CD4-positive, alpha-beta T cell treated with Interleukin-4 for 1 hour (primary cell): Measurements from ENCODE around the gene PSMD5.

Source experiments
- DNase-seq, 2 donors: peaks; one replicate each; pipeline ENCODE4 v3.0.0-alpha.2; 2020 to 2022

PSMD5 gene

GRCh38 chr9:120842685-120843485 is at the start of gene PSMD5:
PSMD5 (minus strand) TSS chr9:120842922; CDS start chr9:120842909, 13 bp downstream.
- peak; percentile 98 for DNase-seq

- peak in 1 of 2 donors; percentile 34 for DNase-seq
These were observed 49.4 kb upstream of the PSMD5 start for GRCh38 chr9:120891884-120892747.

- peak; percentile 57 to 65 for DNase-seq
These were observed 48.6 kb upstream of the PSMD5 start for GRCh38 chr9:120891245-120891883.

DNA sequence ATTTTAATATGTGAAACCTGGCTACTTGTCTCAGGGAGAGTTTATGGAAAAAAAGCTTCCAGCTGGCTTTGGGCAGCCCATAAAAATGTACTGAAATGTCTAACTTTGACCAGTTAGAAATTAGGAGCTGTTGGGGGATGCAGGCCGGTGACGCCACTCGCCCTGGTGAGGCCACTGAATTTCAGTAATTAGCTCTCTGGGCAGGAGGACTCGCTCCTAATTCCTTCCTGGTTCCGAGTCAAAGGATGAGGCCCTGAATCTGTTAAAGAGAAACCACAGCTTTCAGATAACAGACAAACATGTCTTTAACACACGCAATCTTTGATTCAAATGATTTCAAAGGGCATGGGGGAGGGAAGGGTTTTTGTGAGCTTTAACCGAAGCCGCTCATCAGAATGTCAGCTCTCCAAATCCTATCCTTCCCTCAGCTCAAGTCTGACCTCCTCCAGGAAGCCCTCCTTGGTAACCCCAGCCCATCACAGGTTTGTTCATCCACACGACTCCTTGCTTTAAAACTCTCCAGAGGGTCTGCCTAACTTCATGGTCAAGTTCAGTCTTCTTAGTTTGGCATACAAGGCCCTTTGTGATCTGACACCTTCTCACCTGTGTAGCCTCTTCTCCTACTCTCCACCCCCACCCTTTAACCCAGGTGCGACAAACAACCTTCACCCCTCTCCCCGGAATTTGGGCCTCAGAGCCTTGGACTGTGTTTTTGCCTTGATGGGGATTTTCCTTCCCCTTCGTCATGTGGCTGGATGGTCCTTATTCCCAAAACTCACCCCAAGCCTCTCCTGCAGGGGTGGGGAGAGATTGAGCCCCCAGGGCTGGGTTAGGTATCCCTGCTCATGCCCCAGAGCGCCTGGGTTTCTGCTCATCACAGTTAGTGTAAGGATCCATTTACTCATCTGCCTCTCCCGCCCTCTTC is 47.9 kb upstream of the PSMD5 start:
- DNase-seq, result peak; percentile 47 to 73

DNA sequence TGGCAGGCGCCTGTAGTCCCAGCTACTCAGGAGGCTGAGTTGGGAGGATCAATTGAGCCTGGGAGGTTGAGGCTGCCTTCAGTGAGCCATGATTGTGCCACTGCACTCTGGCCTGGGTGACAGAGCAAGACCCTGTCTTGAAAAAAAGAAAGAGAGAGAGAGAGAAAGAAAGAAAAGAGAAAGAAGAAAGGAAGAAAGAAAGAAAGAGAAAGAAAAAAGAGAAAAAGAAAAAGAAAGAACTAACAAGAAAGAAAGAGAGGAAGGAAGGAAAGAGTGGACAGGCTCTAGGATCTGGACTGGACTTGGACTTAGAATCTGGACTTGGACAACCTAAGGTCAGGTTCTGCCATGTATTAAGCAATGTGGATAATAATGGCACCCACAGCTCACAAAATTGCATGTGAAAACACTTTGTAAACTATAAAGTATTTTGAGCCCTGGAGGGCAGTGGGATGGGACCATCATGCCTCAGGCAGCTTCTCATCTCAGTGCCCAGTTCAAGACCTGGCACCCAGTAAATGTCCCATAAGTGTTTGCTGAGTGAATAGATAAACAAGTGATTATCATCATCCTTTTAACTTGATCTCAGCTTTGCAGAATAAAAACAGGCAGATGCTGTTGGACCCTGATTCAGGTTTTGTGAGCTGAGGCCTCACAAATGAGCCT is 47.0 kb upstream of the PSMD5 start:
- no peak for DNase-seq

GRCh38 chr9:120888626-120889025 is 45.9 kb upstream of the PSMD5 start:
- no peak for DNase-seq

- DNase-seq, result no peak
These were observed 43.8 kb upstream of the PSMD5 start for GRCh38 chr9:120886490-120886967.

GRCh38 chr9:120885958-120886357 is 43.2 kb upstream of the PSMD5 start:
- DNase-seq, result no peak

- no peak for DNase-seq
These were observed 42.7 kb upstream of the PSMD5 start for GRCh38 chr9:120885457-120885856.

DNA sequence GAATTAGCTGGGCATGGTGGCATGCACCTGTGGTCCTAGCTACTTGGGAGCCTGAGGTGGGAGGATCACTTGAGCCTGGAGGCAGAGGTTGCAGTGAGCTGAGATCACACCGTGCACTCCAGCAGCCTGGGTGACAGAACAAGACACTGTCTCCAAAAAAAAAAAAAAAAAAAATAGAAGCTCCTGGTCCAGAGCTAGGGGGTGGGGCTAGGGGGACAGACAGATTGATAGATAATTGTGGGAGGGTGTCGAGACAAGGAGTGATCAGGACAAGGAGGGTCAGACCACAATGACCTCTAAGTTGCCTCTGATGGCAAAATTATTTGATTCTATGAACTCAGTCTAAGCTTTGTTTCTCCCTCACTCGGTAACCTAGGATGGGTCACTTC is 40.9 kb upstream of the PSMD5 start:
- no peak for DNase-seq

- DNase-seq, result no peak
These were observed 40.3 kb upstream of the PSMD5 start for GRCh38 chr9:120882935-120883607.

DNA sequence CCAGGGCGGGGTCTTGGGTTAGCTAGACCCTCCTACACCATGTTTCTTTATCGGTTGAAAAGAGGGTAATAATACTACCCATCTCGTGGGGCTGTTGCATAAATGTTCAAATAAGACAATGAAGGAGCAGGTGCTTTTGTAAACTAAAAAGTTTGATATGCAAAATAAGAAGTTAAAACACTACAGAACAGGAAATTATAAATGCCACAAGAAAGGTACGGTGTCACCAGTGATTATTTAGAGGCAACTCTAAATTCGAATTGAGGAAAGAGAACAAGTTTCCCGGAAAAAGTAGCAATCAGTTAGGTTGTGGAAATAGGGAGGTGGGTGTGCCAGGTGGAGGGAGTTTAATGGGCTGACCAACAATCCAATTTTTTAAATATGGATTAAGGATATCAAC is 36.7 kb upstream of the PSMD5 start:
- no peak for DNase-seq

- DNase-seq, result peak in 1 of 2 donors; percentile 40
These were observed 35.7 kb upstream of the PSMD5 start for GRCh38 chr9:120878188-120879130.

DNA sequence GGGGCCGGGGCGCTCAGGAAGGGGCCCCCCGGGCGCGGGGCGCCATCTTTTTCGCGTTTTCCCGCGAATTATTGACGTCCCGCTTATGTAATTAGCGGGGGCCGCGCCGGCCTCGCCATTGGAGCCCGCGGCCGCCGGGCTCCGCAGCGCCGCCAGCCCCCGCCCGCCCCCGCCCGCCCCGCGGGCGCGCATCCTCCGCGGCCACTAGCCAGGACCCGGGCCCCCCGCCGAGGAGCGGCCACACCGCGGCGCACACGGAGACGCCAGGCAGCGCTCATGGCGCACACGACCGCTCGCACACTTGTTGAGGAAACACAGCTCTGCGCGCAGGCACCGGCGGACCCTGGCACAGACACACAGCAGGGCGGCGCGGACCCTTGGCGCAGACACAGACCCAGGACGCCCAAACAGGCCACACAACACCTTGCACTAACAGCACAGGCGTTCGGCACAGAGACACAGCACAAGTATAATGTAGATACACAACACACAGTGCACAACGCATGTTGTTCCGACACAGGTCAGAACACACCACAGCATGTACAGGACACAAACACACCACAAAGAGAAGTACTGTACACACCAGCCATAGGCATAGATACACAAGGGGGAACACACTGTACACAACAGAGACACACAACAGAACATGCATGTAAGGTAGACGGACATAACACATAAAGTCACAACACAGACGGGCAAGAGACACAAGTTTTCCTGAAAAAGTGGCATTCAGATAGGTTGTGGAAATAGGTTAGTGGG is 34.7 kb upstream of the PSMD5 start:
- DNase-seq, result peak; percentile 70 to 73

DNA sequence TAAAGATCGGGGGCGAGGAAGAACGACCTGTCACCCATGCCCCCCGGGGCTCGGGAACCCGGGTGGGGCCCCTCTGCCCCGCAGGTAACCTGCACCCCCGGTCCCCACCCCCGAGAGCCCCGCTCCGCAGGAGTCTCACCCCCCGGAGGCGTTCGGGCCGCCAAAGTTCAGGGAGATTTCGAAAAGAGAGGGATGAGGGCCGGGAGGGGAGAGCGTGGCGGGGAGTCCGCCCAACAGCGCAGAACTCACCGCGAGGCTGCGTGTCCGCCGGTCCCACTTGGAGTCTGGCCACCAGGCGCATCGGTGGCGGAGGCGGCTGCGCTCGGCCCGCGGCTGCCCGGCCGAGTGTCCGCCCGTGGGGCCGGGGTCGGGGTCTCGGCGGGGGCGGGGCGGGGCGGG is 34.1 kb upstream of the PSMD5 start, which contains the start of gene PHF19:
TSS of gene PHF19 (minus strand) at position 347 of the 399 bp plus-strand sequence. CDS start 2,447 bp downstream, outside the sequence.
- DNase-seq, result no peak

DNA sequence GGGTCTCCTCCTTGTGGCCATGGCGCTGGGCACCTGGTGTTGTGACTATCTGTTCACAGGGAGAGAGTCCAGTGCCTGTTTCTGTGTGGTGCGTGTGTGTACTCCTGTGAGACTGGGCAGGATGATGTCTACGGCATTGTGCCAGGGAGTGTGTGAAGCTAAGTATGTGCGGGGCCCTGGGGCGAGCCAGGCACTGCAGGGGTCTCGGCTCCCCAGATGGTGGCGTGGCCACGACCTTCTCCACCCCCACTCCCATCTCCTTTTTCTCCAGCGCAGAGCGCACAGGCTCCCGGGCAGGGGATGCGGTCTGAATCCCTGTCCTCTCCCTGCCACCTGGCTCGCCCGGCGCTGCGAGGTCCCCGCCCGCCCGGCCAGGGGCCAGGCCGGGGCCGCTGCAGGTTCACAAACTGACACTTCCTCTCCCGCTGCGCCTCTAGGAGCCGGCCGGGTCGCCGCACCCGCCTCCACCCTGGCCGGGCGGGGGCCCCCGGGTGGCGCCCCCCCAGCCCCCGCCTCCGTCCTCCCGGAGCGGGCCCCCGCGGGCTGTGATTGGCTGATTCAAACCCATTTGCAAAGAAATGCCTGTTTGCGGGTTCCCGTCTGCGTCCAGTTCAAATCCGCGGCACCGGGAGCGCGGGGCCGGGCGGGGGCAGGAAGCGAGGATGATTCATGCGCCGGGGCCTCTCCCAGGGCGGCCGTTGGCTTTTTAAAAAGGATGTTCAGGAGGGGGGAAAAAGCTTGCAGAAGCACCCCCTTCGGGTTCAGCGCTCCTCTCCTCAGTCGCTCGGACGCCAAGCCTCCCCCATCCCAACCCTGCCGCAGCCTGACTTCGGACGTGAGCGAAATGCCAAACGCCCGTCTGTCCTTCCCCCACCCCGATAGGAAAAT is 33.5 kb upstream of the PSMD5 start:
- DNase-seq, result peak; percentile 88

- no peak for DNase-seq
These were observed 32.9 kb upstream of the PSMD5 start for GRCh38 chr9:120875643-120875953.

DNA sequence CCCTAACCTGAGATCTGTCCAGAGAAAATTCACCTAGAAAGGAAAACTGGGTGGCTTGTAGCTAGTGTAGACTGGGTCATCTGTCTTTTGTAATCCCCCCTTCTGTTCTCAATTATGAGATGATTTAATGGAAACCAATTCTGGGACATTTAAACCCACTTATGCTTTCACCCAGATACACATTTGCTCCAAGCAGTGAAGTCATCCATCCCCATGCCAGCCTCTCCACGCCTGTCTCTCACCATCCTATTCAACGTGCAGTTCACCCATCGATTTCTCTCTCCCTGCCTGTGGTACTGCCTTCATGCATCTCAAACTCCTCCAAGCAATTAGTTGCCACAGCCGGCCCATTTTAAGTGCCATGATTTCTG is 32.5 kb upstream of the PSMD5 start:
- DNase-seq, result no peak
